GM13977 (cell line): ENCODE measurements around the gene ST8SIA1.
"Not testable (repeated sequence)": the region's sequence is repeated elsewhere in the genome, so short reads cannot be mapped to it uniquely, and the experiment has no call there.

Source experiments
- DNase-seq: peaks from one replicate; pipeline ENCODE4 v3.0.0; 2012; ENCODE audit warnings: low spot score
- in situ Hi-C: fragments of 300-500 bp; cut with MboI; formaldehyde crosslinking; loops from one replicate; pipeline ENCODE4 v1.12.0; 2022; ENCODE audit warnings: low sequenced_read_pairs, low pct_unique_long_range_greater_than_20kb, mixed read lengths, inconsistent platforms; ENCODE audit not compliant: unreplicated experiment
- TF ChIP-seq, protein P1 (sequence below): IDR thresholded peaks from 2 replicates; pipeline ENCODE4 v1.5.1; 2012; ENCODE audit warnings: mild to moderate bottlenecking, control low read depth; ENCODE audit not compliant: insufficient read depth; ENCODE audit errors: extremely low read depth, missing control alignments

Gene ST8SIA1

DNA sequence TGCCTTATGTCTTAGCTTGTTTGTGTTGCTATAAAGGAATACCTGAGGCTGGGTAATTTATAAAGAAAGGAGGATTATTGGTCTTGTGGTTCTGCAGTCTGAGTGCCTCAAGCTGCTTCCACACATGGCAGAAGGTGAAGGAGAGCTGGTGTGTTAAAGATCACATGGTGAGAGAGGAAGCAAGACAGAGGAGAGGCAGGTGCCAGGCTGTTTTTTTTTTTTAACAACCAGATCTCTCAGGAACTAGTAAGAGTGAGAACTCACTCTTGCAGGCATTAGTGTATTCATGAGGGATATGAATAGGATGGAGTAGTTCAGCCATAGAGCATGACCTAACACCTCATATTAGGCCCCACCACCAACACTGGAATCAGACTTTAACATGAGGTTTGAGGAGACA is 165.1 kb downstream of the ST8SIA1 start:
- TF ChIP-seq, protein P1, sequence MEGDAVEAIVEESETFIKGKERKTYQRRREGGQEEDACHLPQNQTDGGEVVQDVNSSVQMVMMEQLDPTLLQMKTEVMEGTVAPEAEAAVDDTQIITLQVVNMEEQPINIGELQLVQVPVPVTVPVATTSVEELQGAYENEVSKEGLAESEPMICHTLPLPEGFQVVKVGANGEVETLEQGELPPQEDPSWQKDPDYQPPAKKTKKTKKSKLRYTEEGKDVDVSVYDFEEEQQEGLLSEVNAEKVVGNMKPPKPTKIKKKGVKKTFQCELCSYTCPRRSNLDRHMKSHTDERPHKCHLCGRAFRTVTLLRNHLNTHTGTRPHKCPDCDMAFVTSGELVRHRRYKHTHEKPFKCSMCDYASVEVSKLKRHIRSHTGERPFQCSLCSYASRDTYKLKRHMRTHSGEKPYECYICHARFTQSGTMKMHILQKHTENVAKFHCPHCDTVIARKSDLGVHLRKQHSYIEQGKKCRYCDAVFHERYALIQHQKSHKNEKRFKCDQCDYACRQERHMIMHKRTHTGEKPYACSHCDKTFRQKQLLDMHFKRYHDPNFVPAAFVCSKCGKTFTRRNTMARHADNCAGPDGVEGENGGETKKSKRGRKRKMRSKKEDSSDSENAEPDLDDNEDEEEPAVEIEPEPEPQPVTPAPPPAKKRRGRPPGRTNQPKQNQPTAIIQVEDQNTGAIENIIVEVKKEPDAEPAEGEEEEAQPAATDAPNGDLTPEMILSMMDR = no peak
- in situ Hi-C loops = no loop called here
- DNase-seq = no peak

DNA sequence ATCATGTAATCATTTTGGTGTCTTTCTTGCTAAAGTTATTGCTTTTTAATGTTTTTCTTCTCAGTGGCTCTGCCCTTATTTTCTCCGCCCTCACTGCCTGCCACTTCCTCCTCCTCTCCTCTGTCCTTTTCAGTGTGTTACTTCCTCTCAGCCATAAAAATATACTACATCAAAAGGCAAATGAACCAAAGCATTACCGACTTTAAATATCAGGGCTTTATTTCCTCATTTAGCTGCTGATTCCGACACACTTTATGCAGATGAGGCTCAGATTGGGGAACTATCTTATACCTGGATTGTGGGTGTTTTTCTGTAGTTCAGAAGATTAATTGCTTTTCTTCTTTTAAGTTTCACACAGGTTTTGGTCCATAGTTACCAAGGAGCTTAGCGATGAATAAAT is 170.4 kb downstream of the ST8SIA1 start:
- TF ChIP-seq, protein P1 = no peak
- in situ Hi-C loops = no loop called here
- DNase-seq = no peak

DNA sequence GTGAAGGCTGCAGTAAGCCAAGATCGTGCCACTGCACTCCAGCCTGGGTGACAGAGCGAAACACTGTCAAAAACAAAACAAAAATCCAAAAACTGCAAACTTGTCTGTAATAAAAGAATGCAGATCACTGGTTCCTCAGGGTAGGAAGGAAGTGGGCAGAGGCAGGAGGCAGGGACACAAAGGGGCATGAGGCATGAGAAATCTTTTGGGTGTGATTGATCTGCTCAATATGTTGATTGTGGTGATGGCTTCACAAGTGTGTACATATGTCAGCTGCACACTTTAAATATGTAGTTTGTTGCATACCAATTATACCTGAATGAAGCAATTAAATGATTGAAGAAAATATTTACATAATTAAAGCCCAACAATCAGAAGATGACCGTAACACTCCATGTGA is 170.9 kb downstream of the ST8SIA1 start:
- DNase-seq = no peak
- in situ Hi-C loops = no loop called here
- TF ChIP-seq, protein P1 = no peak

DNA sequence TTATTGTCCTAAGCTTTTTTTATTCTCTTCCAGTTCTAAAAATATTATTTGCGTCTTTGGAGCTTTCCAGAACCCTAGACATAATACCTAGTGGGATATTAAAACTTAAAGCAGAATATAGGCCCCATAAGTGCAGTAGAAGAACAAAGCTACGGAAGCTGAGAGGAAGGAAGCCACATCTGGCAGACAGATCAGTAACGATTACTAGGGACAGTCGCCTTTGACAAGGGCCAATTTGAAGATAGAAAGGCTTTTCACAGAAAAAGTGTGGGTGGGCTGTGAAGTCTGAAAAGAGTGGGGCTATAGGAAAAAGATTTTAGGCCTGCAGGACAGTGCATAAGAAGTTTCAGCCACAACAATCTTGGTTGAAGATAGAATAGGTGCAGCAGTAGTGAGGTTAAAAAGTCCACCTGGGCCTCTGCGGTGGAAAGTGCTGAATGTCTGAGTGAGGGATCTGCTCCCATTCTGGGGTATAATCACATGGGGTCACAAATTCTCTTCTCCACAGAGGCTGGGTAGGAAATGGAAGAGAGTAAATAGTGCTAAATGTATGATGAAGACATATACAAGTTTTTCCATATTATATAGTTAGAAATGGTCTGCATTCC is 174.0 kb downstream of the ST8SIA1 start:
- in situ Hi-C loops = no loop called here
- TF ChIP-seq, protein P1 = no peak
- no peak for DNase-seq

DNA sequence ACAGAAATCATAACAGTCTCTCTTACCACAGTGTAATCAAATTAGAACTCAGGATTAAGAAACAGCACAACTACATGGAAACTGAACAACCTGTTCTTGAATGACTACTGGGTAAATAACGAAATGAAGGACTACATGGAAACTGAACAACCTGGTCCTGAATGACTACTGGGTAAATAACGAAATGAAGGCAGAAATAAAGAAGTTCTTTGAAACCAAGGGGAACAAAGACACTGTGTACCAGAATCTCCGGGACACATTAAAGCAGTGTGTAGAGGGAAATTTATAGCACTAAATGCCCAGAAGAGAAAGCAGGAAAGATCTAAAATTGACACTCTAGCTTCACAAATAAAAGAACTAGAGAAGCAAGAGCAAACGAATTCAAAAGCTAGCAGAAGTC is 185.2 kb downstream of the ST8SIA1 start:
- in situ Hi-C loops, DNase-seq: not testable (repeated sequence)

DNA sequence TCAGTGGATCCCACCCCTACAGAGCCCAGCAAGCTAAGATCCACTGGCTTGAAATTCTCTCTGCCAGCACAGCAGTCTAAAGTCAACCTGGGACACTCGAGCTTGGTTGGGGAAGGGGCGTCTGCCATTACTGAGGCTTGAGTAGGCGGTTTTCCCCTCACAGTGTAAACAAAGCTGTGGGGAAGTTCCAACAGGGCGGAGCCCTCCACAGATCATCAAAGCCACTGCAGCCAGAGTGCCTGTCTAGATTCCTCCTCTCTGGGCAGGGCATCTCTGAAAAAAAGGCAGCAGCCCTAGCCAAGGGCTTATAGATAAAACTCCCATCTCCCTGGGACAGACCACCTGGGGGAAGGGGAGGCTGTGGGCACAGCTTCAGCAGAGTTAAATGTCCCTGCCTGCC is 187.8 kb downstream of the ST8SIA1 start:
- in situ Hi-C loops, DNase-seq: not testable (repeated sequence)
